Measurements from ENCODE around the gene SPATA2.

Gene SPATA2

DNA sequence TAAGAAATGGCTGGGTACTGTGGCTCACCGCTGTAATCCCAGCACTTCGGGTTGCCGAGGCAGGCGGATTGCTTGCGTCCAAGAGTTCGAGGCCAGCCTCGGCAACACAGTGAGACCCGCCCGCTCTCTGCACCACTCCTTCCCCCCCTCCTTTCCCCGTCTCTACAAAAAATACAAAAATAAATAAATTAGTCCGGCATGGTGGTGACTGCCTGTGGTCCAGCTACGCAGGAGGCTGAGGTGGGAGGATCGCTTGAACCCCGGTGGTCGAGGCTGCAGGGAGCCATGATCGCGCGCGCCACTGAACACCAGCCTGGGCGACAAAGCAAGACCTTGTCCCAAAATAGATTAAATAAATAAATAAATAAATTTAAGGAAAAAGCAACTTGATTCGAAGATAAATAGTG lies 20.4 kb upstream of the SPATA2 start:
- no peak for DNase-seq (ENCODE audit: low spot score)

DNA sequence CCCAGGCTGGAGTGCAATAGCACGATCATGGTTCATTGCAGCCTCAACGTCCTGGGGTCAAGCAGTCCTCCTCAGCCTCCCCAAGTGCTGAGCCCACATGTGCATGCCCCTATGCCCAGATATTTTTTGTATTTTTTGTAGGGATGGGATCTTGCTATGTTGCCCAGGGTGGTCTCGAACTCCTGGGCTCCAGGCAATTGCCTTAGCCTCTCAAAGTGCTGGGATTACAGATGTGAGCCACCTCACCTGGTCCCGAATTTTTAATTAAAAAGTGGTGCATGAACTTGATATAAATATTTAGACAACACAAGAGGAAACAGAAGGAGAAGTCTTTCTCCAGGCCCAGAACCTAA lies 13.8 kb upstream of the SPATA2 start:
- no peak for DNase-seq (ENCODE audit: low spot score)

DNA sequence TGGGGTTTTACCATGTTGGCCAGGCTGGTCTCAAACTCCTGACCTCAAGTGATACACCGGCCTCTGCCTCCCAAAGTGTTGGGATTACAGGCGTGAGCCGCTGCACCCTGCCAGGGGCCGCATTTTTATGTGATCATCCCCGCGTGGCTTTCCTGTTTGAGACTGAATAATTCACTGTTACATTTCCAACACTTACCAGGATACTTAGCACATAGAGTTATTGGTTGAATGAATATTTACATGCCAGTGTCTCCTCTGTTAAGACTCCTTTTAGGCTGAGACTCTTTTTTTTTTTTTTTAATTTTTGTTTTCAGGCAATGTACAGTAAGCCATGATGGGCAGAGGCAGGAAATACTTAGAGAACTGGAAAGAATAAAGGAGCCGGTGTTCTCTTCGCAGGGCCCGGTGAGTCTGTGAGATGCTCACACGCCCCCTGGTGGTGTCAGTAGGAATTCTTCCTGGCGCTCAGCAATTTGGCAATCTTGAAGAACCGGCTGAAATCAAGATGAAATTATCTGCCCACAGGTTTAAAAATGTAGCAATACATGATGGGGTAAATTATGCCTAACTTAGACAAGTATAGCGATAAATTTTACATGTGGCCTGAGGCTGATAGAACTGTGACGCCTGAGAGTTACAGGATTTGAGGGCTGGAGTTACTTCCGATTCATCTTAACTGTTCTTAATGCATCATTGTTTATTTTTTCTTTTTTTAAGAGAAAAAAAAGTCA lies 13.2 kb upstream of the SPATA2 start:
- DNase-seq (ENCODE audit: low spot score) = peak; percentile 86

DNA sequence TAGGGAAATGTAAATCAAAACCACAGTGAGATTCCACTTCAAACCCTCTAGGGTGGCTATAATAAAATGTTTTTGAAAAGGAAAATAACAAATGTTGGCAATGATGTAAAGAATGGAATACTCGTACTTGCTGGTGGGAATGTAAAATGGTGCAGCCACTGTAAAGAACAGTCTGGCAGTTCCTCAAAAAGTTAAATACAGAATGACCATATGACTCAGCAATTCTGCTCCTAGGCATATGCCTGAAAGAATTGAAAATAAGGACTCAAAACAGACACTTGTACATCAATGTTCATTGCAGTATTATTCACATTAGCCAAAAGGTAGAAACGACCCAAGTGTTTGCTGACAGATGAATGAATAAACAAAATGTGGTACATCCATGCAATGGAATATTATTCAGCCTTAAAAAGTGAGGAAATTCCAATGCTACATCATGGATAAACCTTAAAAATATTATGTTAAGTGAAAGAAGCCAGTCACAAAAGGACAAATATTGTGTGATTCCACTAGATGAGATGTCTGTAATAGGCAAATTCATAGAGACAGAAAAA lies 10.6 kb upstream of the SPATA2 start:
- DNase-seq (ENCODE audit: low spot score) = no peak

DNA sequence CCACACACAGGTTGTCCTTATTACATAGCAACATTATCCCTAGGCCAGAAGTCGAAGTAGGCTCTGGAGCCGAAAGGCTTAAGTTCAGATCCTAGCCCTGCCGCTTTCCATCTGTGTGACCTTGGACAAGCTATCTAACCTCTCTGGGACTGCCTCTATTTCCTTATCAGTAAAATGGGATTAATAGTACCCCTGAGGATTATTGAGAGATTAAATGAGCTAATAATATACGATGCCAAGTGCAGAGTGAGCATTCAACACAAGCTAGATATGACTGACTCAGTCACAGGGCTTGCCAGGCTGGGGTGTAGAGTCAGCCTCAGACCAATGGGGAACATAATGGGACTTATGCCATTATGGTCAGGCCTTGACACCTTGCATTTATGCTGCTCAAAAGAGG lies 8.9 kb upstream of the SPATA2 start:
- DNase-seq (ENCODE audit: low spot score) = no peak

DNA sequence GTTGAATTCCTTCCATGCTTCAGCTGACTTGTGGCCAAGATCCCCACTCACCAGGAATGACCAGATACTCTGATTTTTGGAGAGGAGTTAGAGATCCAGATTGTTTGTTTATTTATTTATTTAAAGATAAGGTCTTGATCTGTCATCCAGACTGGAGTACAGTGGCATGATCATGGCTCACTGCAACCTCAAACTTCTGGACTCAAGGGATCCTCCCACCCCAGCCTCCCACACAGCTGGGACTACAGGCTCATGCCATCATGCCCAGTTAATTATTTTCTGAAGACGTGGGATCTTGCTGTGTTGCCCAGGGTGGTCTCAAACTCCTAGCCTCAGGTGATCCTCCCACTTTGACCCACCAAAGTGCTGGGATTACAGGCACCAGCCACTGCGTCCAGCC lies 4.1 kb upstream of the SPATA2 start:
- DNase-seq (ENCODE audit: low spot score) = no peak

DNA sequence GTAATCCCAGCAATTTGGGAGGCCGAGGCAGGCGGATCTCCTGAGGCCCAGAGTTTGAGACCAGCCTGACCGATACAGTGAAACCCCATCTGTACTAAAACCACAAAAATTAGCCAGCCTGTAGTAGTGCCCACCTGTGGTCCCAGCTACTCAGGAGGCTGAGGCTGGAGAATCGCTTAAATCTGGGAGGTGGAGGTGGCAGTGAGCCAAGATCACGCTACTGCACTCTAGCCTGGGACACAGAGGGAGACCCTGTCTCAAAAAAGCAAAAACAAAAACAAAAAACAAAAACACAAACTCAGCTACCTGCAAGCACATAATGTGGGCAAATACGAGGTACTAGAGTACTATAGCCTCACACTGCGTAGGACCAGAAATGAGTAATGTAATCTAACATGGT lies 3.7 kb upstream of the SPATA2 start:
- no peak for DNase-seq (ENCODE audit: low spot score)

DNA sequence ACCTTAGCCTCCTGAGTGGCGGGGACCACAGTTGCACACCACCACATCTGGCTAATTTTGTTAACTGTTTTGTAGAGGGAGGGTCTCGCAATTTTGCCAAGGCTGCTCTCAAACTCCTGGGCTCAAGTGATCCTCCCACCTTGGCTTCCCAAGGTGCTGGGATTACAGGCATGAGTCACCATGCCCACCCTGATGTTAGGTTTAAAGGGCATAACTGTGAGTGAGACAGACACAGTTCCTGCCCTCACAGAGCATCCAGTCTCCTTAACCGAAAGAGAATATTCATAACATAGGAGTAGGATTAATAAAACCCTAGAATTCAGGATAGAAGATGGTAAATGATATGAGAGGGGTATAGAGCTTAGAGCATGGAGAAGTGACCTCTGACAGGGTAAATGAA lies 3.1 kb upstream of the SPATA2 start:
- no peak for DNase-seq (ENCODE audit: low spot score)

DNA sequence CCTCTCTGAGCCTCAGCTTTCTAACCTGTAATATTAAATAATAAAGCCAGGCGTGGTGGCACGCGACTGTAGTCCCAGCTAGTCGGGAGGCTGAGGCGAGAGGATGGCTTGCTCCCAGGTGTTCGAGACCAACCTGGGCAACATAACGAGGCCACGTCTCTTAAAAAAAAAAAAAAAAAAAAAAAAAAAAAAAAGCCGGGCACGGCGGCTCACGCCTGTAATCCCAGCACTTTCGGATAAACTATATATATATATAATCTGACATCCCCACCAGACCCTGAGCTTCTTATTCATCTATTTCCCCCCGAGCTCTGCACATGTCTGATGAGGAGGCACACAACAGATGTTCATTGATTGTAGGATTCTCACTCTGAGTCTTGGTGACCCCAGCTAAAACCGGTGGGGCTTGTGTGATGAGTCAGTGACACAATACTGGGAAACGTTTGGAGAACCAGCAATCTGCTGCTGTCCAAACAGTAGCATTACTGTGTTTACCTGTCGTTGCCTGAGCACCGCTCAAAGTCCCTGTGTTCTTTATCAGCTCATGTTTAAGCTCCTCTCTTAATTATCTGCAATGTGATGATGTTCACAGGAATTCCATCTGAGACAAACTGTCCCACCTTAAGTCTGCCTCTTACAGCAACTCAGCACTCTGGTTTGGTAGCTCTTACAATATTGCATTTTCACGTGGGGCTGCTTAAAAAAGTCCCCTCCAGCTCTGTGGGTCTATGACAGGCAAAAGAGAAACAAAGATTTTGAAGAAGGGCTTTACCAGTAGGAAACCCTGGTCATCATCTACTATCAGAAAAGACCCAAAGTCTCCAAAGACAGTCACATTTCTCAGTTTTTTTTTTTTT lies 1.0 kb upstream of the SPATA2 start:
- DNase-seq (ENCODE audit: low spot score) = peak; percentile 97

DNA sequence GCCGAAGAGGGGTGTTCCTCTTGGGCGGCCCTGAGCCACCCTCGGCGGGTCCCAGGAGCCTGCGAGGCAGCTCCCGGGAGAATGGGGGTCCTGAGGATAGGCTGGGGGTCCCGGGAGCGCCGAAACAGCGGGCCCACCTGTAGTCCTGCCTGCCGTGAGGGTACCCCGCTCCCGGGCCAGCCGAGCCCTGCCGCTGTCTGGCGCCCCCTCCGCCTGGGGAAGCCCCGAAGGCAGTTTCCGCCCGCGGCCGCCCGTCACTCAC lies 280 bp downstream of the SPATA2 start:
- DNase-seq (ENCODE audit: low spot score) = no peak

DNA sequence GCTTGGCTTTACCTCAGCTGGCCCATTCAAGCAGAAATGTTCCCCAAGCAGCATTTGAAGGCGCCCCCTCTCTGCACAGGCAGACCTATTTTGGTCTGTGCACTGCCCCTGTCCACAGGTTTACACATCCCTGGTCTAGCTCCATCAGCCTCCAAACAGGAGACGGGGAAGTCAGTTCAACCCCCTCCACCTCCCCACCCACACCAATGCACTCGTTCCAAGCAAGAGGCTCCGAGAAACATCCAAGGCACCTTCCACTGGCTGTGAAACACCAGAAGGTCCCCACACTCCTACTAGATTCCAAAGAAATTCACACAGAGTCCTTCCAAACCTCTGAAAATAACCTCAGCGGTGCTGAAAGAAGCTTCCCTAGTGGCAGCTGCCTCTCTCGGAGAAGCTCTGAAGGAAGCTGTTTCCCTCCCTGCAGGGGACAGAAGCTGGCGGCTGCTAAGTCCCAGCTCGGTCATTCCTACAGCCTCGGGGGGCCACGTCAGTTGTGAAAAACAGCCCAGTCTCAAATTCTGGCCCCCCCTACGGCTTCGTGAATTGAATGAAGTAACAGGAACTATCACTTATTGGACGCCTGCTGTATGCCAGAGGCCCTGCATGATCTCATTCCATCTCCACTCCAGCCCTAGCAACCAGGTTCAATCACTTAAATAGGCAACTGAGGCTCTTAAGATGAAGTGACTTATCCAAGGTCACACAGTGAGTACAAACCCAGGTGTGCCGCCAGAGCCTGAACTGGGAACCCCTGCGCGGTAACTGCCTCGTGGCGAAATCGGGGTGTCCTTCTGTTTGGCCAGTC lies 815 bp downstream of the SPATA2 start:
- DNase-seq (ENCODE audit: low spot score) = no peak

DNA sequence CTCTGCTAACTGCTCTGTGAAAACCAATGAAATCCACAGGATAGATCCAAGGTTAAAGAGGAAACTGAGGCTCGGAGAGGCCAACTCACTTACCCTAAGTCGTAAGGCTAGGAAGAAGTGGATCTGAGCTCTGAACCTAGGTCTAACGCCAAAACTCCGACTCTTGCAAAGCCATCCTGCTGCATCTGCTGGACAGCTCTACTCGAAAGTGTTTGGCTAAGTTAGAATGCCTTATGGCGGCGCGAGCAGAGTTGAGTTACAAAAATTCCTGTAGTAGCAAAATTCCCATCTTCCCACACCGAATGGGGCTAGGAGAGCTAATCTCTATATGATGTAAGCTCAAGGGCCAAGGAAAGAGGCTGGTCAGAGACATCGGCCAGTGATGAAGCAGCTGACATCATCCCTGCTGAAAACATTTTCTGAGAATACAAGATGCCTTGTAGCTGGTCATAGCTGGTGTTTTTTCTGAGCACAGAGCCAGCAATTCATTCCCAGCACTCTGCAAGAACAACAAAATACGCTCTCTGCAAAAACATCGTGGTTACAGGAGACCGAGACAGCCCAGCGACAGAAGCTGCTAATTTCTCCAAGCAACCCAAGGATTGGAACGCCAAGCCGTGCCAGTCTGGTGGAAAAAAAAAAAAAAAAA lies 1.8 kb downstream of the SPATA2 start:
- DNase-seq (ENCODE audit: low spot score) = no peak

DNA sequence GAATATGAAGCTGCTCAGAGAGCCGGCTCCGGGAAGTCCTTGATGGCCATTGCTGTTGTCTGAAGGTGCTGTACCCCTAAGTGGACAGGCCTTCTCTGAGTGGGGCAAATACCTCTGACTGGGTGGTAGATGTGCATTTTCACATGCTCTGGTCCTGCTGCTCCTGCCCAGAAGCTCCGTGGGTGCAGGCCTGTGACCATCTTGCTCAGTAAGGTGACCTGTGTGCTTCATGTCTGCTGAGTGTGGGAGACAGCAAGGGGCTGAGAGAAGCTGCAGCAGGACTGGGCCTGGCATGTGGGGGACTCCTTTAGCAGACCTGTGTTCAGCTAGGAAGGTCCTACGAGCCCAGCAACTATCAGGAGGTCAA lies 5.0 kb downstream of the SPATA2 start:
- DNase-seq (ENCODE audit: low spot score) = peak; percentile 1

DNA sequence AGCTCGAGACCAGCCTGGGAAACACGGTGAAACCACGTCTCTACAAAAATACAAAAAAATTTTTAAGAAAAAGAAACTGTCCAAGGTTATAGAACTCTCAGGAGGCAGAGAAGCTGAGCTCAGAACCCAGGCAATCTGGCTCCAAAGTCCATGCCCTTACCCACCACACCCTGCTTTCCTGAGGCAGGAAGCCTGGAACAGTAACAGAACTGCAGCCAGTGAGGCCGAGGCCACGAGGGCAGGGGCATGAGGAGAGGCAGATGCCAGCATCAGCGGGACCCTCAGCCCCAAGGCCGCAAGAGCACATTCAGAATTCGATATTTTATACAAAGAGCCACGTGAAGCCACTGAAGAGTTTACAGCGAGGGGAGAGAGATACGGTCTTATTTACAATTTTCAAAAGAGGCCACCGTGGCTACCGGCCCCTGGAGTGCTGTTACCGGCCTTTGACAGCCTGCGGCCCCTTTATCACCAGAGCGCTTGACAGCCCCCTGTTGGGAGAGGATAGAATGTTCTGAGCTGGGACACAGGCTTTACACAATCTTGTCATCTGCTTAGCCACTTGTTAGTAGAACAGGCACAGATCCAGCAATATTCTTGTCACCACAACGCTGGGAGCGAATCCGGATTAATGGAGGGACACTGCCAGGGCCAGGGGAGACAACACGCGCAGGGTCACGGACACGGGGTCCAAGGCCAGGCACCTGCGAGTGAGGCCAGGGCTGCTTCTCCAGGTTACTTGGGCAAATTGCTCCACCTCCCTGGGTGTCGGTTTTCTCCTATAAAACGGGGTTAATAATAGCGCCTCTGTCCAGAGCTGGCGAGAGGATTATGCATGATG lies 5.6 kb downstream of the SPATA2 start:
- DNase-seq (ENCODE audit: low spot score) = peak; percentile 66

DNA sequence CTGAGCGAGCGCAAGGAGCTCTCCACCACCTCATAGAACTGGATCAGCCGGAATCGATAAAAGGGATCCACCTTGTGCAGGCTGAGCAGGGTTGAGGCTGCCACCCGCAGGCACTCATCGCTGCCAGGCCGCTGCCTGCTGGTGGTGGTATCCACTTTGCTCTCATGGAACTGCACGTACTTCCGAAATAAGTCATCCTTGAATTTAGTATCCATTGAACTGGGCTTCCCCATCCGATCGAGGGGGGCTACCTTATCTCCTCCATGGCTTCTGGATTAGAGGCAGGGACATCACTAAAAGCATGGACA lies 7.1 kb downstream of the SPATA2 start:
- DNase-seq (ENCODE audit: low spot score) = no peak

DNA sequence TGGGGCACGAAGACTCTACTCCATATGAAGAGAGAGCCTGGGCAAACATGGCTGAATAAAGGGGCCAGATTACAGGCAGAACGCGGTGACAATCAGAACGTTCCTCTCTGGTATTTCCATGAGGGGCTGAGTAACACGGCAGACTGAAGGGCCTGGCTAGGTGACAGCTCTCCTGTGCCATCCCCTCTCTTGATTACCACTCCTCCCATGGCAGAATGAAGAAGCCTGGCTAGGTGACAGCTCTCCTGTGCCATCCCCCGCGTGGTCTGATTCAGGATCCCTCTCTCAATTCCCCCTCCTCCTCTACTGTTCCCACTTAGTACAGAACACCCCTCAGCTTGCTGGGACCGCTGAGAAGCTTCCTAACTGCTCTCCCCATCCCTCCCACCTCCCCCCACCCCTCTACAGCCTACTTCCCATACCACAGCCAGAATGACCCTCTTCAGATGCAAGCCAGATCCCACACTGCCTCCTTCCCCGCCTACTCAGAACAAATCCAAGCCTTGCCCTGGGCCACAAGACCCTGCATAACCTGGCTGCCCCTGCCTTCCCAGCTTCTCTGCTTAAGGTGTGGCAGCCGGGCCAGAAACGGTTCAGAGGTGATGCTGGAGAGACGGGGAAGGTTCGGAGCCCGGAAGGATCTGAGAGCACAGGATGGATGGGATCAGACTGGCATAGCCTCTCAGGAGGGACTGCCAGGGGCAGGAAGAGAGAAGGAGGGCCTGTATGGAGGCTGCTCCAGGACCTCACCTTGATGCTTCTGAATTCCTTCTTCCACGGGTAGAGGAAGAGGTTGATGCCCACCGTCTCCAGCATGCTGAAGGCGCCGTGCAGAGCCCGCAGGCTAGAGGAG lies 7.7 kb downstream of the SPATA2 start:
- no peak for DNase-seq (ENCODE audit: low spot score)

DNA sequence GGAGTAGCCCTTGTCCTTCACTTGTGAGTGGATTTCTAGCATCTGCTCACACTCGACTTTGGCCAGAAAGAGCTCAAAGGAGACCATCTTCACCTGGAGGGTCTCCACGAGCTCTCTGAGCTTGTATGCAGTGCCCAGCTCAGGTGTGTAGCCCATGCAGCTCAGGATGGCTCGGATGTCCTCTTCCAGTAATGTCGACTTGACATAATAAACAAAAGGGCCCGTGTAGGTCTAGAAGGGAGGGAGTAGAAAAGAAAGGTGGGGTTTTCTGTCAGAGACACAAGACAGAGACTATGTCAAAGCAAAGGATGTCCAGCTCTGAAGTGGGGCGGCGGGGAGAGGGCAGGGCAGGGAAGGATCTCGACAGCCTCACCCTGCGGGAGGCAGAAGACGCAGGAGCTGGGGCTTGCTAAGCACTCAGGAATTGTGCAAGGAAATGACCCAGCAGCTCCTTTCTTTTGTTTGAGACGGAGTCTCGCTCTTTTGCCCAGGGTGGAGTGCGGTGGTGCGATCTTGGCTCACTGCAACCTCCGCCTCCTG lies 8.6 kb downstream of the SPATA2 start:
- DNase-seq (ENCODE audit: low spot score) = no peak

DNA sequence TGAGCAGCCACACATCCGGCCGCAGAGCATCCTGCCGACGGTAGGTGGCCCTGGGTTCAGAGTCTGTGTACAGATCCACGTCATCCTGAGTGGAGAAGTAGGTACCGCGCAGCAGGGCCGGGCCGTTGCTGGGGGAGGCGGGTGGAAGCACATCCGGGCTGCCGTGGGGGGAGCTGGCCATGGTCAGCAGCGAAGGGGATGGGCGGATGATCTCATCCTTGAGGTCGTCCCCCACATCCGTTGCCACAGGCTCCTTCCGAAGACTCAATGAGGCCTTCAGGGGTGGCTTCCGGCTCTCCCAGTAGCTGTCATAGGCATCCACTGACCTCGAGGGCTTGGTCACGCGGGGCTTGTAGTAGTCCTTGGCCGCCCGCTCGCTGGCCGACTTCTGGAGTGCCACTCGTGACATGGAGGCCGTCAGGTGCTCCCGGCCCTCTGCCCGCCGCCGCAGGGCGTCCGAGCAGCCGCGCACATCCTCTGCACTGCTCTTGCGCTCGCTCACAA lies 9.2 kb downstream of the SPATA2 start:
- DNase-seq (ENCODE audit: low spot score) = no peak

DNA sequence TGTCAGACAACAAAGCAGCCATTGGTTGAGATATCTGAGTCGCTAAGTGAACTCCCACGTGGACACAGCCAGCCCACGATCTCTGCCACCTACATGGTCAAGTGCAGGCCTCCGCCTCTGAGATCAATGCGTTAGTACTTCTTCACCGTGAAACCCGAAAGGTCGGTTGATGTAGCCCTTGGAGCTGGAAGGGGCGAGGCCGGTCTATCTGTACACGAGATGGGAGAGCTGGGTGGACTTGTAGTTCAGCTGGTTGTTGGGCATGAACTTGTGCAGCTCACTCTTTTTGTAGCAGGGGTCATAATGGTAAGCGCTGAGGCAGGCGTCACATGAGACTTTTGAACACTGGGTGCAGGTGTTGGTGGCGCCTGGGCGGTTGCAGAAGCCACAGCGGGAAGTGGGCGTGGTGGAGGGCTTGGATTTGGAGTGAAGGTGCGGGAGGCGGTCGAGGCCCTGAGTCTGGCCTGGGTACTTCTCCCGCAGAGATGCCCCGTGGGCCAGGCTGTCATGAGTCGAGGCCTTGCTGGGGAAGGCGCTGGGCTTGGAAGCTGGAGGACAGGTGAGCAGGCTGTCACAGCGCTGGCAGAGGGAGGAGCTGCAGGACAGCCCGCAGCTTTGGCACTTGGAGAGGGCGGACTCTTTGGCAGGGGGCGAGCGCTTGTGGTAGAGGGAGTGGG lies 9.8 kb downstream of the SPATA2 start:
- DNase-seq (ENCODE audit: low spot score) = no peak
